GM12873 (cell line): ENCODE measurements around the gene ITPK1.

Source experiments
- TF ChIP-seq, protein P1 (sequence below): IDR thresholded peaks from 2 replicates; pipeline ENCODE4 v1.5.1; 2012; ENCODE audit warnings: low read depth, mild to moderate bottlenecking, moderate library complexity, low read length, control low read depth; ENCODE audit not compliant: insufficient read depth; ENCODE audit errors: missing control alignments

Gene ITPK1

DNA sequence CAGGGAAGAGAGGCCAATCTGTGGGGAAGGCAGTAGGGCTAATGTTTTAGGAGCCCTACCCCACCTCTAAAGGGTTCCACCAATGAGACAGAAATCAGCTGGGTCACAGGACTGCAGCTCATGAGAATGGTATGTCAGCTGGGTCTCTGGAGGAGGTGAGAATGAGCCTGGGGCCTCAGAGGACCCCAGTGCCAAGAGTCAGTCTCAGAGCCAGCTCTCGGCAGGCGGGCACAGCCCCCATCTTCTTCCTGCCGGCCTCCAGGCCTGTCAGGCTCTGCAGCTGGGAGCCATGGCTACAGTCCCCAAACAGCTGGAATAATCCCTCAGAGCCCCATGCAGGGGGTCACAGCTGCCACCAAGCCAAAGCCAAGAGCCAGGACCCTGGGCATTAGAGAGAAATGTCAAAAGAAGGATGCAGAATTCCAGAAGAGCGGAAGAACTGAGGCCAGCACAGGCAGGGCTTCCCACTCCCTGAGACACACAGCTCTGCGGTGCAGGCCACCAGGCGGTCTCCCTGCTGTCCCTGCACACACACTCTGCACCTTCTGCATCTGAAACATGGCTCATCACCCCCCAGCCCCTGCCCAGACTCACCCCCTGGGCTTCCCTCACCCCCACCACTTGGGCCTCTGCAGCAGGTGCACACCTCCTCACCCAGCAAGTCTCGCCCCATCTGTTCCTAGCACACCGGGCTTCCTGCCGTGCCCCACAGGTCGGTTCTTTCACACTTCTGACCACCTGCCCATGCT, 26.0 kb downstream of the ITPK1 start:
- TF ChIP-seq, protein P1, sequence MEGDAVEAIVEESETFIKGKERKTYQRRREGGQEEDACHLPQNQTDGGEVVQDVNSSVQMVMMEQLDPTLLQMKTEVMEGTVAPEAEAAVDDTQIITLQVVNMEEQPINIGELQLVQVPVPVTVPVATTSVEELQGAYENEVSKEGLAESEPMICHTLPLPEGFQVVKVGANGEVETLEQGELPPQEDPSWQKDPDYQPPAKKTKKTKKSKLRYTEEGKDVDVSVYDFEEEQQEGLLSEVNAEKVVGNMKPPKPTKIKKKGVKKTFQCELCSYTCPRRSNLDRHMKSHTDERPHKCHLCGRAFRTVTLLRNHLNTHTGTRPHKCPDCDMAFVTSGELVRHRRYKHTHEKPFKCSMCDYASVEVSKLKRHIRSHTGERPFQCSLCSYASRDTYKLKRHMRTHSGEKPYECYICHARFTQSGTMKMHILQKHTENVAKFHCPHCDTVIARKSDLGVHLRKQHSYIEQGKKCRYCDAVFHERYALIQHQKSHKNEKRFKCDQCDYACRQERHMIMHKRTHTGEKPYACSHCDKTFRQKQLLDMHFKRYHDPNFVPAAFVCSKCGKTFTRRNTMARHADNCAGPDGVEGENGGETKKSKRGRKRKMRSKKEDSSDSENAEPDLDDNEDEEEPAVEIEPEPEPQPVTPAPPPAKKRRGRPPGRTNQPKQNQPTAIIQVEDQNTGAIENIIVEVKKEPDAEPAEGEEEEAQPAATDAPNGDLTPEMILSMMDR = no peak

DNA sequence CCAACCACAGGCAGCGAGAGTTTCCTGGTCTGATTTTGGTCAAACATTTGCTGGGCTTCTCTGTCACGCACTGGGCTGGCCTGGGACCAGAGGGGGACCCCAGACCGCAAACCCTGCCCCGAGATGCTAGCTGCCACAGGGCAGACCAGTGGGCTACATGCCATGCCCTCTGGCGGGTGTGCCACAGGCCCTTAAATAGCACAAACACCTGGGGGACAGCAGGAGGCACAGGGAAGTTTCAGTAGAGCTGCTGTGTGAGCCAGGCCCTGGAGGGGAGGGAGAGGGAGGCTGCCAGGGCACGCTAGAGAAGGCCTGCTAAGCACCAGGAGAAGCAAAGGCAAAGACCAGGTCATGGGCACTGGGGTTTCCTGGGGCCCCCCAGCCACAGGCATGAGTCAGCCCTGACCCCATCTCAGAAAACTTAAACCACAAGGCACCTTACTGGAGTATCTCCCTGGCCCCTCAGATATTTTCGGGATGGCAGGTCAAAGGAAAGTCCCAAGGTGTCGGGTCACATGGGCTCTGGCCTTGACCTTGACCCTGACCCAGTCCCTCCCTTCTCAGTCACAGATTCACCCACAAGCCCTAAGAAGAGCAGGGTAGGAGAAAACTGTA, 29.2 kb downstream of the ITPK1 start:
- TF ChIP-seq, protein P1 = no peak

DNA sequence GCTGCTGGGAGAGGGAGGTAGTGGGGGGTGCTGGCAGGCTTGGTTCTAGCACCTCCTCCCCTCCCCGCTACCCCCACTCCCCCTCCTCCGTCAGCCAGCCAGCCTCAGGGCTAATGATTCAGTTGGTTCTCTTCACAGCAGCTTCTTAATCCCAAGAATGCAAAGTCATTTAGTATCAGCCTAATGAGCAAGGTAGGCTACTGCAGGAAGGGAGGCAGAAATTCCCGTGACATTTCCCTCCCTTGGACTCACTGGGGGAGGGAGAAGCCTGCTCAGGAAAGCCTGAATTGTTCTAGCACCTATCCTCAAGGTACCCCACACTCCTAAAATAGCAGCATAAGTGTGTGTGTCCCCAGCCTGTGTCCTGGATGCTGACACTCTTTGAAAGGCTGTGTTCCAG, 29.8 kb downstream of the ITPK1 start:
- TF ChIP-seq, protein P1 = no peak

DNA sequence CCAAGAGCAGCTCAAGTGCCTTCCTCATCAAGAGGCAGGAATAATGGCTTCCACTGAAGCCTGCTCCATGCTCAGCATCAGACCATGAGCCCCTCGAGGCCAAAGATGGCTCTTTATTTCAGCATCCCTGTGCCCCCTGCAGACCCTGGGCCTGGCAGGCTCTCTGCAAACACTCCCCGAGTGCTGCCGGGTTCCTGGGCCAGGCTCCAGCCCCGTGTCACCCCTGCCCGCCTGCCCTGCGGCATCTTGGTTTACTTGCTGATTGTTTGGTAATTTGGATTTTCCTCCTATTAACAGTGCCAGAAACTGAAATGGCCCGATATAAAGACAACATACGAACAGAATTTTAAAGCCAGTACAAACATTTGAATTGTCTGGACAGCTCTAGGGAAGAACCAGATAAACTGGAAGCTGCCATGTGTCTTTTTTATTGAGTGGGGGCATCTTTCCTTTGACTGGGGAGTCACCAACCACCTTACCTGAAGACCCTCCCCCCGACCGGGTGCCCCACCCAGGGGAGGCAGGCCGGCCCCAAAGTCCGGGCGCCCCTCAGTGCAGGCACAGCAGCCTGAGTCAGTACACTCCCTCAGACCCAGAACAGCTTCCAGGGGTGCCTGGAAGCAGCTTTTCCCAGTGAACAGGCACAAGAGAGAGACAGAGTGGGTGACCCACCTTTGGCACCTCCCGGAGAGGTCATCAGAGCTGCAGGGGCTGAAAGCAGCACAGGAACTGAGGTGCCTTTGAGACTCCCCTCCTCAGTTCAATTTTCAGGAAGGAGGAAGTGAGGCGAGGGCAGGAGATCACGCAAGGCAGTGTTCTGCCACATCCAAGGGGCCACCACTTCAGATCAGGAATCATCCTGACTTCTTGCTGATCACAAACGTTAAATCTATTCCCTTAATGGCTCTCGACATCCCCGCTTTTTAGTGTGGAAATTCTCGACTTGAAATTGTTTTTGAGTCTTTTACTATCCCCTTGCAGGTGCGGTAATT, 30.6 kb downstream of the ITPK1 start:
- TF ChIP-seq, protein P1 = no peak

DNA sequence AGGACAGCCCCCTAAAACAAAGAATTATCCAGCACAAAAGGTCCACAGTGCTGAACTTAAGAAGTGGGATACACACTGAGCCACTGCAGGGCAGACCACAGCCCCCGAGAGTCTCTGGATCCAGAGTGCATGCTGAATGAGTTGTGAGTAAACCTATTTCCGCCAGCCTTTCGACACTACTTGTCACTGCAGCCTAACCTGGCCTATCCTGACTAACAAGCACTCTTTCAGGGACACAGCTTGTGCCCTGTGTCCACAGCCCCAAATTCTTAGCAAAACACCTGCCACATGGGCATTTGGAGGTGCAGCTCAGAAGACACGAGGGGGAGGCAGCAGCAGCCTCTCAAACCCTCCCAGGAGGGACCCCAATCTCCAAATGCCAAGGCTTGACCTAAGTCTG, 31.3 kb downstream of the ITPK1 start:
- TF ChIP-seq, protein P1 = no peak

DNA sequence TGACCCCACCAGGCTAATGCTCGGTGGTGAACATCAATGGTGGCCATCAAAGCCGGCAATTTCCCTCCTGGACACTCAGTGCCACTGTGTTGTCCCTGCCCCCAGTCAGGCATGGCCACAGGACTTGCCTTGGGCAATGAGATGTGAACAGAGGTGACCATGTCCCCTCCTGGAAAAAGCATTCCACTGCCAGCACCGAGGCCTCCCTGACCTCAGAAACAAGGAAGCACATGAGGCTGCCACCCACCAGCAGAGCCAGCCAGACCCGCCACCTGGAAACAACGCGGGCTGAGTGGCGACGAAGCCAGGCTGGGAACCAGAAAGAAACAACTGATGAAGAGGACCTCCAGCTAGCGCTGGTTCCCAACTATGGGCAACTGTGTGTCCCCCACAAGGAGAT, 31.8 kb downstream of the ITPK1 start:
- TF ChIP-seq, protein P1 = no peak

DNA sequence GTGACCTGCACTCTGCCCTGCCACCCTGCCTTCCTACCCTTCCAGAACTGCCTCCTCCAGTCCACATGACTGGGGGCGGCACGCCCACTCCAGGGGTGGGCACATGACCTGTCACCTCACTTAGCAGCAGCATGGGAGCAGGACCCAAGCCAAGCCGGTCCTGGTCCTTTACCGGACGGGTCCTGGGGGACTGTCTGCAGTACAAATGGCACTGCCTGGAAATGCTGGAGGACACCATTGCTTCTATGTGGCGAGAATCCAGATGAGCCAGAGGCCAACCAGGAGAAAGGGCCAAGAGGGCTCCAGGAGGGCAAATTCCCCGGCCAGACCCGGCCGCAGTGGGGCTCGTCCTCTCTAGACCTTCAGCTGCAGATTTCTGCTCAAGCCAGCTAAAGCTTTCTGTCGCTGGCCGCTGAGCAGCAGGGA, 33.1 kb downstream of the ITPK1 start:
- TF ChIP-seq, protein P1 = no peak
